ENCODE measurements around the gene SNX33. TPM values are rescaled to one million over a fixed set of nuclear protein-coding genes. Genes with fewer than 3 reads are reported as not detected.
"Not testable (repeated sequence)": the region's sequence is repeated elsewhere in the genome, so short reads cannot be mapped to it uniquely, and the experiment has no call there.

Gene SNX33
- total and polyA plus RNA-seq, 4 donors, result 5.9 to 19.0 (median 12.7) TPM

DNA sequence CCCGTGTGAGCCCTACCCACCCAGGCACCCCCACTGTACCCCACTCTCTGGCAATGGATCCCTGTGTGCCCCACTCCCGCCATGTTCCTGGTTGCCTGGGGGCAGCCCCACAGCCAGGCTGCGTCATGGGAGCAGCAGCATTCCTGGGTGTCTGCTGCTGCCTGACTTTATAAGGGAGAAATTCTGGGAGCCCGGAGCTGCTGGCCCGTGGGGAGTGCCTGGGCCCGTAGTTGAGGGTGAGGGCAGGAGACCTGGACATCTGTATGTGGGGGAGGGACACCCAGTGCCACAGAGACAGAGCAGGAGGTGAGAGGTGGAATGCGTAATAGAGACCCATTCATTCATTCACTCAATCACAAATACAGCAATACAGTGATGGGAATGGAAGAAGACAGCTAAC, 49.8 kb downstream of the SNX33 start:
- H3K4me1 ChIP-seq (ENCODE audit: control insufficient read depth, insufficient read depth, low read length), result peaks cover 95% of the 10 kb centered on the region
- H3K9me3 ChIP-seq (ENCODE audit: control insufficient read depth, insufficient read depth, low read length), result no peaks in the 10 kb centered on the region
- H3K4me3 ChIP-seq (ENCODE audit: low read depth, low read length), result no peak overlapping the region
- no peak for DNase-seq (ENCODE audit: low read depth in 4 of 6, low spot score in 6 of 6)
- peaks cover 6% of the 10 kb centered on the region for H3K36me3 ChIP-seq (ENCODE audit: control insufficient read depth, insufficient read depth, low read length)
- H3K27me3 ChIP-seq (ENCODE audit: control insufficient read depth, insufficient read depth, low read length), result no peaks in the 10 kb centered on the region
- H3K27ac ChIP-seq (ENCODE audit: low read depth, low read length), result peak overlapping the region; percentile 95
- 73% methylated on average over 3 of the region's 7 CpGs for WGBS (ENCODE audit: insufficient coverage)

- not testable (repeated sequence) for H3K27me3 ChIP-seq (ENCODE audit: control insufficient read depth, insufficient read depth, low read length); H3K36me3 ChIP-seq (ENCODE audit: control insufficient read depth, insufficient read depth, low read length); H3K9me3 ChIP-seq (ENCODE audit: control insufficient read depth, insufficient read depth, low read length); H3K4me3 ChIP-seq (ENCODE audit: low read depth, low read length)
- peak overlapping the region; percentile 95 for H3K27ac ChIP-seq (ENCODE audit: low read depth, low read length)
- WGBS (ENCODE audit: insufficient coverage), result 88% methylated on average over 7 of the region's 21 CpGs
- DNase-seq (ENCODE audit: low read depth in 4 of 6, low spot score in 6 of 6), result peak in 2 of 6 donors; percentile 42 to 58
- H3K4me1 ChIP-seq (ENCODE audit: control insufficient read depth, insufficient read depth, low read length), result peaks cover 94% of the 10 kb centered on the region
These were observed 50.4 kb downstream of the SNX33 start for GRCh38 chr15:75697974-75698747.

- H3K4me3 ChIP-seq (ENCODE audit: low read depth, low read length); H3K9me3 ChIP-seq (ENCODE audit: control insufficient read depth, insufficient read depth, low read length); H3K27me3 ChIP-seq (ENCODE audit: control insufficient read depth, insufficient read depth, low read length); H3K36me3 ChIP-seq (ENCODE audit: control insufficient read depth, insufficient read depth, low read length): not testable (repeated sequence)
- DNase-seq (ENCODE audit: low read depth in 4 of 6, low spot score in 6 of 6), result peak in 1 of 6 donors; percentile 46
- no CpG with 5 or more reads among the region's 7 CpGs for WGBS (ENCODE audit: insufficient coverage)
- peak overlapping the region; percentile 95 for H3K27ac ChIP-seq (ENCODE audit: low read depth, low read length)
- peaks cover 86% of the 10 kb centered on the region for H3K4me1 ChIP-seq (ENCODE audit: control insufficient read depth, insufficient read depth, low read length)
These were observed 51.8 kb downstream of the SNX33 start for GRCh38 chr15:75699517-75699916.

- not testable (repeated sequence) for H3K36me3 ChIP-seq (ENCODE audit: control insufficient read depth, insufficient read depth, low read length); H3K9me3 ChIP-seq (ENCODE audit: control insufficient read depth, insufficient read depth, low read length); H3K4me3 ChIP-seq (ENCODE audit: low read depth, low read length); H3K27me3 ChIP-seq (ENCODE audit: control insufficient read depth, insufficient read depth, low read length)
- WGBS (ENCODE audit: insufficient coverage), result 8% methylated on average over 4 of the region's 17 CpGs
- peak in 2 of 6 donors; percentile 41 to 74 for DNase-seq (ENCODE audit: low read depth in 4 of 6, low spot score in 6 of 6)
- Histone ChIP-seq H3K27ac (ENCODE audit: low read depth, low read length) (peak overlapping the region; percentile 83), H3K4me1 (ENCODE audit: control insufficient read depth, insufficient read depth, low read length) (peaks cover 86% of the 10 kb centered on the region)
These were observed 52.5 kb downstream of the SNX33 start for GRCh38 chr15:75699961-75700874.

- not testable (repeated sequence) for H3K36me3 ChIP-seq (ENCODE audit: control insufficient read depth, insufficient read depth, low read length); DNase-seq (ENCODE audit: low read depth in 4 of 6, low spot score in 6 of 6); H3K4me3 ChIP-seq (ENCODE audit: low read depth, low read length); H3K9me3 ChIP-seq (ENCODE audit: control insufficient read depth, insufficient read depth, low read length); H3K27me3 ChIP-seq (ENCODE audit: control insufficient read depth, insufficient read depth, low read length)
- Histone ChIP-seq H3K27ac (ENCODE audit: low read depth, low read length) (peak overlapping the region; percentile 73), H3K4me1 (ENCODE audit: control insufficient read depth, insufficient read depth, low read length) (peaks cover 76% of the 10 kb centered on the region)
- 66% methylated on average over 8 of the region's 13 CpGs for WGBS (ENCODE audit: insufficient coverage)
These were observed 53.6 kb downstream of the SNX33 start for GRCh38 chr15:75701071-75702003.

GRCh38 chr15:75702436-75702835, 54.7 kb downstream of the SNX33 start:
- no peak for DNase-seq (ENCODE audit: low read depth in 4 of 6, low spot score in 6 of 6)
- peaks cover 6% of the 10 kb centered on the region for H3K36me3 ChIP-seq (ENCODE audit: control insufficient read depth, insufficient read depth, low read length)
- H3K4me3 ChIP-seq (ENCODE audit: low read depth, low read length), result no peak overlapping the region
- H3K9me3 ChIP-seq (ENCODE audit: control insufficient read depth, insufficient read depth, low read length), result no peaks in the 10 kb centered on the region
- H3K4me1 ChIP-seq (ENCODE audit: control insufficient read depth, insufficient read depth, low read length), result peaks cover 65% of the 10 kb centered on the region
- H3K27me3 ChIP-seq (ENCODE audit: control insufficient read depth, insufficient read depth, low read length), result no peaks in the 10 kb centered on the region
- WGBS (ENCODE audit: insufficient coverage), result 67% methylated on average over 1 of the region's 6 CpGs
- no peak overlapping the region for H3K27ac ChIP-seq (ENCODE audit: low read depth, low read length)

- H3K27ac ChIP-seq (ENCODE audit: low read depth, low read length); H3K4me3 ChIP-seq (ENCODE audit: low read depth, low read length); H3K9me3 ChIP-seq (ENCODE audit: control insufficient read depth, insufficient read depth, low read length); H3K36me3 ChIP-seq (ENCODE audit: control insufficient read depth, insufficient read depth, low read length); DNase-seq (ENCODE audit: low read depth in 4 of 6, low spot score in 6 of 6); H3K27me3 ChIP-seq (ENCODE audit: control insufficient read depth, insufficient read depth, low read length): not testable (repeated sequence)
- WGBS (ENCODE audit: insufficient coverage), result no CpG with 5 or more reads among the region's 18 CpGs
- H3K4me1 ChIP-seq (ENCODE audit: control insufficient read depth, insufficient read depth, low read length), result peaks cover 55% of the 10 kb centered on the region
These were observed 55.9 kb downstream of the SNX33 start for GRCh38 chr15:75703440-75704262.

- Histone ChIP-seq H3K27ac (ENCODE audit: low read depth, low read length) (no peak overlapping the region), H3K9me3 (ENCODE audit: control insufficient read depth, insufficient read depth, low read length) (no peaks in the 10 kb centered on the region), H3K4me1 (ENCODE audit: control insufficient read depth, insufficient read depth, low read length) (peaks cover 55% of the 10 kb centered on the region), H3K36me3 (ENCODE audit: control insufficient read depth, insufficient read depth, low read length) (peaks cover 6% of the 10 kb centered on the region), H3K4me3 (ENCODE audit: low read depth, low read length) (no peak overlapping the region), H3K27me3 (ENCODE audit: control insufficient read depth, insufficient read depth, low read length) (no peaks in the 10 kb centered on the region)
- DNase-seq (ENCODE audit: low read depth in 4 of 6, low spot score in 6 of 6), result no peak
- WGBS (ENCODE audit: insufficient coverage), result 67% methylated on average over 6 of the region's 6 CpGs
These were observed 56.5 kb downstream of the SNX33 start for GRCh38 chr15:75704263-75704615.
